ENCODE results near the gene MISP3. TPM values are rescaled to one million over a fixed set of nuclear protein-coding genes. Genes with fewer than 3 reads are reported as not detected.

Gene MISP3
- total RNA-seq, 1 experiment from 2014 or later = 4.1 TPM

GRCh38 chr19:14053500-14053899 is 19.1 kb upstream of the MISP3 start:
- no peak for DNase-seq (ENCODE audit: low read depth)

- no peak for DNase-seq (ENCODE audit: low read depth)
Observed at GRCh38 chr19:14054099-14054498, 18.5 kb upstream of the MISP3 start.

- no peak for DNase-seq (ENCODE audit: low read depth)
Observed at GRCh38 chr19:14054721-14055120, 17.9 kb upstream of the MISP3 start.

GRCh38 chr19:14055396-14055795 is 17.2 kb upstream of the MISP3 start:
- no peak for DNase-seq (ENCODE audit: low read depth)

- DNase-seq (ENCODE audit: low read depth) = no peak
Observed at GRCh38 chr19:14056069-14056666, 16.4 kb upstream of the MISP3 start.

GRCh38 chr19:14056741-14057356 is 15.7 kb upstream of the MISP3 start:
- DNase-seq (ENCODE audit: low read depth) = no peak

GRCh38 chr19:14058182-14059092 is 14.1 kb upstream of the MISP3 start:
- no peak for DNase-seq (ENCODE audit: low read depth)

GRCh38 chr19:14059093-14059480 is 13.5 kb upstream of the MISP3 start:
- no peak for DNase-seq (ENCODE audit: low read depth)

- DNase-seq (ENCODE audit: low read depth) = no peak
Observed at GRCh38 chr19:14059652-14060155, 12.9 kb upstream of the MISP3 start.

- no peak for DNase-seq (ENCODE audit: low read depth)
Observed at GRCh38 chr19:14061081-14061749, 11.4 kb upstream of the MISP3 start.

GRCh38 chr19:14061751-14062557 is 10.6 kb upstream of the MISP3 start, which contains the start of gene PALM3:
Gene PALM3 (minus strand): TSS chr19:14062076. CDS start chr19:14061980, 96 bp downstream.
- DNase-seq (ENCODE audit: low read depth) = no peak

- DNase-seq (ENCODE audit: low read depth) = no peak
Observed at GRCh38 chr19:14062558-14062855, 10.1 kb upstream of the MISP3 start.

GRCh38 chr19:14063105-14063504 is 9.5 kb upstream of the MISP3 start:
- DNase-seq (ENCODE audit: low read depth) = no peak

GRCh38 chr19:14066134-14066533 is 6.5 kb upstream of the MISP3 start:
- DNase-seq (ENCODE audit: low read depth) = no peak

- no peak for DNase-seq (ENCODE audit: low read depth)
Observed at GRCh38 chr19:14070268-14071050, 2.1 kb upstream of the MISP3 start.

- peak; percentile 78 for DNase-seq (ENCODE audit: low read depth)
Observed at GRCh38 chr19:14073261-14073924, 807 bp downstream of the MISP3 start.

GRCh38 chr19:14073925-14074838 is 1.6 kb downstream of the MISP3 start:
- peak; percentile 28 for DNase-seq (ENCODE audit: low read depth)

GRCh38 chr19:14078411-14078810 is 5.8 kb downstream of the MISP3 start:
- DNase-seq (ENCODE audit: low read depth) = no peak
